C4-2B (cell line): ENCODE data around the gene IFNA10.
"Not testable (repeated sequence)": the region's sequence is repeated elsewhere in the genome, so short reads cannot be mapped to it uniquely, and the experiment has no call there.

Experiments used
- H3K27ac ChIP-seq: fragments of 450-650 bp; 2 replicates; pipeline ENCODE4 v1.5.1; 2017
- CTCF ChIP-seq: fragments of 450-650 bp; conservative IDR thresholded peaks from 2 replicates; pipeline ENCODE4 v1.5.1; 2017; ENCODE audit warnings: mild to moderate bottlenecking
- ZFX ChIP-seq: fragments of 450-650 bp; IDR thresholded peaks from 2 replicates; pipeline ENCODE4 v1.6.1; 2017

Gene IFNA10

GRCh38 chr9:21235468-21236359 lies 28.8 kb upstream of the IFNA10 start:
- TF ChIP-seq CTCF: peak; percentile 77
- not testable (repeated sequence) for H3K27ac ChIP-seq

- TF ChIP-seq CTCF (no peak), ZFX (no peak)
- H3K27ac ChIP-seq: no peak overlapping the region
Measured at GRCh38 chr9:21234153-21234687, 27.3 kb upstream of the IFNA10 start.

- no peak for TF ChIP-seq ZFX
- no peak overlapping the region for H3K27ac ChIP-seq
Measured at GRCh38 chr9:21233258-21233657, 26.3 kb upstream of the IFNA10 start.

- H3K27ac ChIP-seq: no peak within 1 kb of the TSS
- TF ChIP-seq ZFX (no peak), CTCF (no peak)
Measured at GRCh38 chr9:21228122-21228521, 21.2 kb upstream of the IFNA10 start, which contains the start of gene IFNA17. Gene IFNA17 (minus strand): TSS chr9:21228222. CDS start chr9:21228173, 49 bp downstream.

GRCh38 chr9:21217211-21217610 lies 10.3 kb upstream of the IFNA10 start, which contains the start of gene IFNA16:
Gene IFNA16 (minus strand): TSS chr9:21217311. CDS start chr9:21217305, 6 bp downstream.
- H3K27ac ChIP-seq: not testable (repeated sequence)

GRCh38 chr9:21213411-21214326 lies 6.7 kb upstream of the IFNA10 start:
- peak; percentile 39; the same call in 1 of the 2 replicates for TF ChIP-seq CTCF

GRCh38 chr9:21212160-21212559 lies 5.2 kb upstream of the IFNA10 start:
- H3K27ac ChIP-seq: not testable (repeated sequence)

More at GRCh38 chr9:21213411-21214326, 6.7 kb upstream of the IFNA10 start:
- not testable (repeated sequence) for H3K27ac ChIP-seq

- H3K27ac ChIP-seq: not testable (repeated sequence)
Measured at GRCh38 chr9:21210782-21211181, 3.8 kb upstream of the IFNA10 start.

GRCh38 chr9:21210311-21210710 lies 3.4 kb upstream of the IFNA10 start:
- no peak overlapping the region for H3K27ac ChIP-seq
- no peak for TF ChIP-seq CTCF
- no peak for TF ChIP-seq ZFX
